GM18873 (cell line): ENCODE measurements around the gene CWF19L2.
"Not testable (repeated sequence)": the region's sequence is repeated elsewhere in the genome, so short reads cannot be mapped to it uniquely, and the experiment has no call there.

ENCODE experiments used
- ATAC-seq: cut with Tn5 transposase; IDR thresholded peaks from one replicate; pipeline ENCODE4 v1.9.1; 2021; ENCODE audit warnings: mild to moderate bottlenecking, moderate library complexity, moderate number of reproducible peaks; ENCODE audit not compliant: unreplicated experiment, low FRiP score

The CWF19L2 gene

DNA sequence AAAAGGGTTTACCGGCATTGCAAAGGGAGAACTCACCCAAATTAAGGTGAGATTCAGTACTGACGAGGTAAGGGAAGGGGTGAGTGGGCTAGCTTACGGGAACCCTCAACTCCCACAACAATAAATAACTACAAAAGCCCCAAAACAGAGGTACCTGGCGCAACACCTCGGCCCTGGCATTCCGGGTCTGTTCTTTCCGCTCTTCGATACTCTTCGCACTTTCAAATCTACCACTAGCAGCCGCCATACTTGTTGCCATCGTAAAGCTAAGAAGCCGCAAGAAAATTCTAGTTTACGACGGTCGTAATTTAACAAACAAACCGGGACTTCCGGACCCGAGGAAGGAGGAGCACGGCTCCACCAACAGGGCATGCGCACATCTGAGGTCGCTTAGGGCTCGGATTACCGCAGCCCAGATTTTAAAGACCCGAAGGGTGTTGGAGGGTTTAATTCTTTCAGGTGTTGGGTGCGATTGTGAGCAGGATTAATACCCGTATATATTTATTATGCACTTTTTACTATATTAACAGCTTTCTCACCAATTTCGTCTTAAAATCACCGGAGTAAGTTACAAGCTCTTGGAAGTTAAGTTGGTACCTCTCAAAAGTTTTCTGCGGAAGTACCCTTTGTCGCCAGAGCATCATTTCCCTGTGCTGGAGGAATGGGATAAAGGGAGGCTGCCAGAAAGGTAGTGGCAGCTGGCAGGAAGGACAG lies at the start of gene CWF19L2:
TSS of gene CWF19L2 (minus strand) at position 268 of the 714 bp plus-strand sequence. CDS start at position 259, 9 bp downstream.
- peak; percentile 97 for ATAC-seq

DNA sequence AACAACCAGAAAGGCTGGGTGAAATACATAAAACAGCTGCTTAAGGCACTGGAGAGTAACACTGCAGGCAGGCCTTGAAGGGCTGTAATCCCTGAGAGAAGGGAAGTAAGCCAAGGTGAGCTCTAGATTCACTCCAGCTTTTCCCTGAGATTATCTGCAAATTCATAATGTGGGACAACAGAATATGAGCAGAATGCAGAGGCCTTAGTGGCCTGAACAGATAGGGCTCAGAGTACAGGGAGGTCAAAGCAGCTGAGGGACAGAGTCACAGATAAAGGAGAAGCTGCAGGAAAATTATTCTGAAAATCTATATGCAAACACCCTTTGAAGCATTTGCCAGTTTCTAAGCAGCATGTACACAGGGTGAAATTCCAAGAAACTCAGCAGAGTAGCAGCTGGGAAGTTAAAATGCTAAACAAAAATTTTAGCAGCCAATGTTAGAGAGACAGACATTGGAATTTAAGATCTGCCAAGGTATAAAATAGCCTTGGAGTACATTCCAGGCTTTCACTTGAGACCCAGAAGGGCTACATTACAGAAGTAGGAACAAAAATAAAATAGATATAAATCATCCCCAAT lies 48.1 kb upstream of the CWF19L2 start:
- no peak for ATAC-seq

DNA sequence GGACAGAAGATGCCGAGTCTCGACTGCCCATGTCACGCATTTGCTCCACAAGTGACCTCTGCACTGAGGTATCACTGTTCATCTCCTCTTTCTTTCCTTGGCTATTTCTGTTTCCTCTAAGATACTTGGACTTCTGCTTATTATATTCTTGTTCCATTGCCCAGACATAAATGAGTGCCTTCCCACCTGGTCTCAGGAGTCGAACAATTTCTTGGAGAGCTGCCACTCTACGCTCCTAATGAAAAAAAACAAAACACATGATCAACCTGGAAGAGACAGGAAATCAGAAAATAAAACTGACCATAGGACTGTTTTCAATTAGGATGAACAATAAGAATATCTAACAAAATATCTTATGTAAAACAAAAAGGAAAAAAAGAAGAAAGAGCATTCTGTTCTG lies 47.4 kb upstream of the CWF19L2 start:
- no peak for ATAC-seq

GRCh38 chr11:107501713-107502112 lies 44.1 kb upstream of the CWF19L2 start:
- no peak for ATAC-seq

DNA sequence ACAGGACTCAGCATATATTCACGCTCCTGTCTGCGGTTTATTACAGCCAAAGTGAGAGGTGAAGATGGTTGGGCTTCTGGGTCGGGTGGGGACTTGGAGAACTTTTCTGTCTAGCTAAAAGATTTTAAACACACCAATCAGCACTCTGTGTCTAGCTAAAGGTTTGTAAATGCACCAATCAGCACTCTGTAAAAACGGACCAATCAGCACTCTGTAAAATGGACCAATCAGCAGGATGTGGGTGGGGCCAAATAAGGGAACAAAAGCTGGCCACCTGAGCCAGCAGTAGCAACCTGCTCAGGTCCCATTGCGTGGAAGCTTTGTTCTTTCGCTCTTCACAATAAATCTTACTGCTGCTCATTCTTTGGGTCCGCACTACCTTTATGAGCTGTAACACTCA lies 39.7 kb upstream of the CWF19L2 start:
- not testable (repeated sequence) for ATAC-seq

DNA sequence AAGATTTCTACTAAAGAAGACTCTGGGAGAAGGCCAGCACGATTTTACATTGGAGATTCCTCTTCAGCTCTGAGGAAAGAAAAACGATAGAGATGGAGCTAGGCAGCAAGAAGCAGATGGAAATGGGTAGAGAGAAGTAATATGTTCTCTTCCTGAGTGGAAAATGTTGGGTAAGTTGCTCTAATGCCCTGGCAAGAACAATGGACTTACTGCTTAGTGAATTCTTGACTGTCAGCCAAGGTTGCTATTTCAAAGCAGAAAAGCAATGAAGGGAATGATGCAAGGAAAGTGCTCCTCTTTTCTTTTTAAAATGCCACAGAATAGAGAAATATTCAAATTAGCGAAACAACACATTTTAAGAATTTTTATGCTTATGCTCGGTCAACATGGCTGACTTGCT lies 38.4 kb upstream of the CWF19L2 start:
- ATAC-seq: no peak

DNA sequence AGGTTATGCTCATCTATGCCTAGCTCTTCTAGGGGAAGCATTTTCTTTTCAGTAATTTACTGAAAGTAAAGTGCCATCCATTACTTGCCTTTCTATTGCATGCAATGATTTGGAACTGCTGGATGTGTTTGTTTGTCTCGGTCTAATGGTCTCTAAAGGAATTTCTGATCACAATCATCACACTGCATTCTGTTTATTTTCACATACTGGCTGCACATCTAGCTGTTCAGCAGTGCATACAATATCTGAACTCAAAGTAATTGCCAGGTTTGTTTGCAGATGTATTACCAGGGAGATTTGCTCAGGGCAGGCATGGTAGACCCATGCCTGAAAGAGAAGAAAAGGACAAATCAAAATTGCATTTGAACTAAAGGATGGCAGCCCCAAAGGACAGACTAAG lies 36.4 kb upstream of the CWF19L2 start:
- no peak for ATAC-seq

DNA sequence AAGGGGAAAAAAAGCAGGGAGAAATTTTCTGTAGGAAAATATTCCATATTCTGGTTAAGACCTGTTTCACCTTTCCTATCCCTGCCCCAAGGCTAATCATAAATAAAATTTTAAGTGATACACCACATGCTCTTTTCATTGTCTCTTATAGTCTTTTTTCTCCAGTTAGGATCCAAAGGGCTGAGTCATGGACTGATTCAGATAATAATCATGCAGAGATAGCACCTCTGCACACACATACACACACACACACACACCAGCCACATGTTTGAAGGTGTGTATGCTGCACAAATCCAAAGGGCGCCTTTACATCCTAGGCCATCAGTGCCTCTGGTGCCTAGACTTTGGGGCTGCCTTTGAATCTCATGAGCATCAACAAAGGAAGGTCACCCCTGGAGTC lies 35.5 kb upstream of the CWF19L2 start:
- no peak for ATAC-seq

DNA sequence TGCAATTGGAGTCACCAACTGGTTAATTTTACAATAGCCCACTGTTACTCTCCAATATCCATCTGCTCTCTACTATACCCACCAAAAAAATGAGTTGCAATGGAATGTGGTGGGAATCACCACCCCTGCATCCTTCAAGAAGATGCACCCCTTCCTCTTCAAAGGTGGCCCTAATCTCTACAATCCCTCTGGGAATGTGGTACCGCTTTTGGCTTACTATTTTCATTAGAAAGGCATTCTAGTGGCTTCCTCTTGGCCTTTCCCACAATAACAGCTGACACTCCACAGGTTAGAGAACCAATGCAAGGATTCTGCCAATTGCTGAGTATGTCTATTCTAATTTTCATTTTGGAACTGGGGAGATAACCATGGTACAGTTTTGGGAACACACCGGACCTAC lies 33.2 kb upstream of the CWF19L2 start:
- no peak for ATAC-seq

DNA sequence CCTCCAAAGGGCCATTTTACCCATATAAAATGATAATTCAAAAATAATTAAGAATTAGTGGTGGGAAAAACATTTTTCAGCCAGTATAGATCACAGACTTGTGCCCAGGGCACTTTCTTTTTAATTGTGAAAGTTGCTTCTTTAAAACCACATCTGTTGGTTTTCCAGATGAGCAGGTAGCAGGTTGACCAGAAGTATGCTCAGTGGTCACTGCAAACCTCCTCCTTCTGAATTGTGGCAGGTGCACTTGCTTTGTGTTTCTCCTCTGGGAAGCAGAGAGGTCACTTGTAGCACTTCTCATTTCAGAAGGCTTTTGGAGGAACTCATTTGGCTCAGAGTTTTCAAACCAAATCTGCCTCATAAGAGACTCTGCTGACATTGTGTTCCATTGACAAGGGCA lies 24.6 kb upstream of the CWF19L2 start:
- no peak for ATAC-seq

- no peak for ATAC-seq
Measured at GRCh38 chr11:107478922-107479321, 21.3 kb upstream of the CWF19L2 start.

- ATAC-seq: no peak
Measured at GRCh38 chr11:107477820-107478219, 20.2 kb upstream of the CWF19L2 start.

- no peak for ATAC-seq
Measured at GRCh38 chr11:107473792-107474191, 16.2 kb upstream of the CWF19L2 start.

- ATAC-seq: no peak
Measured at GRCh38 chr11:107472966-107473365, 15.3 kb upstream of the CWF19L2 start.

DNA sequence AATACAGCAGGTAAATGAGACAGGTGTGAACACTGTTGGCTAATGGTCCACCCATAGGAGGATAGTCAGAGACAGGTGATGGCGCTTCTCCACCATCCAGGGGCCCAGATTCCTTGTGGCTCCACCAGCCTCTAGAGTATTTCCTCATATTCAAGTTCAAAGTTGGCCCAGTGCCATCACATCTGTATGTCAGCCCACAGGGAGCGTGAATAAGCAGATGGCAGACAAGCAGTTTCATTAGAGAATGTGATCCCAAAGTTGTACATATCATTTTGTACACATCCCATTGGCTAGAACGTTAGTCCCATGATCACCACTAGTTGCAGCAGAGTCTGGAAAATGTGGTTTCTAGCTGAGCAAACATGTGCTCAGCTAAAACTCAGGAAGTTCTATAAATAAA lies 11.0 kb upstream of the CWF19L2 start:
- ATAC-seq: no peak

- ATAC-seq: no peak
Measured at GRCh38 chr11:107467696-107468095, 10.1 kb upstream of the CWF19L2 start.

- ATAC-seq: not testable (repeated sequence)
Measured at GRCh38 chr11:107466275-107466866, 8.7 kb upstream of the CWF19L2 start.

DNA sequence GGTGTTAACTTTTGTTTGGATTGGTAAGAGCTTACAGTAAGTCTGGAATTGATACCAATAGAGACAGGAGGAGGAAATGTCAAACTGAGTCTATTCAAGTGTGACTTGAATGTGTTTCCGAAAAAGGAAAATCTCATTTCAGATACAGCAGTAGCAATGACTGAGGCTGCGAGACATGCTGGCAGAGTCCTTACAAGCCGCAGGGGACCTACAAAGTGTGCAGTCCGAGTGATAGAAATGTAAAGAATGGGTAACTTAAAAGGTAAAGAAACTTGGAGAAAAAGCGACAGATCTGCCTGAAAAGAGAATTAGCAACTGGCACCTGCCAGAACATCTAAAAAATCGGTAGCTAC lies 444 bp downstream of the CWF19L2 start:
- peak; percentile 27 for ATAC-seq

DNA sequence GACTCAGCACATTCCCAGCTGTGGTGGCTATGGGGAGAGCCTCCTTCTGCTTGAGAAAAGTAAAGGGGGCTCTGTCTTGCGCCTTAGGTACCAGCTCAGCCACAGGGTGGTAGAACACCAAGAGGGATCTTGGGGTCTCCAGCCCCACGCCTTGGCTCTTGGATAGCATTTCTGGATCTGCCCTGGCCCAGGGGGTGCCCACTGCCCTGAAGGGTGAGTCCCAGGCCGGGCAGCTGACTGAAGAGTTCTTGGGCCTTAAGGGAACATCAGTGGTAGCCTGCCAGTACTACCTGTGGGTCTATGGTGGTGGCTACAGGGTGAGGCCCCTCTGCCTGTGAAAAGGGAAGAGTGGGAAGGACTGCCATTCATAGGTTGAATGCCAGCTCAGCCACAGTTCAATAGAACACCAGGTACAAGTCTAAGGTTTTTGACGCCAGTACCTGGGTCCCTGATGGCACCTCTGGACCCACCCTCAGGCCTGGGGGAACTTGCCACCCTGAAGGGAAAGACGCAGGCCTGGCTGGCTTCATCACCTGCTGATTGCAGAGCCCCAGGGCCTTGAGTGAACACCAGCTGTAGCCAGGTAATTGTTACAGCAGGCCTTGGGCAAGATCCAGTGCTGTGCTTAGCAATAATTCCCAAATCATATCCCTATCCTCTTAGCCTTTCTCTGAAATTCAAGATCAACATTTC lies 3.9 kb downstream of the CWF19L2 start:
- ATAC-seq: no peak

DNA sequence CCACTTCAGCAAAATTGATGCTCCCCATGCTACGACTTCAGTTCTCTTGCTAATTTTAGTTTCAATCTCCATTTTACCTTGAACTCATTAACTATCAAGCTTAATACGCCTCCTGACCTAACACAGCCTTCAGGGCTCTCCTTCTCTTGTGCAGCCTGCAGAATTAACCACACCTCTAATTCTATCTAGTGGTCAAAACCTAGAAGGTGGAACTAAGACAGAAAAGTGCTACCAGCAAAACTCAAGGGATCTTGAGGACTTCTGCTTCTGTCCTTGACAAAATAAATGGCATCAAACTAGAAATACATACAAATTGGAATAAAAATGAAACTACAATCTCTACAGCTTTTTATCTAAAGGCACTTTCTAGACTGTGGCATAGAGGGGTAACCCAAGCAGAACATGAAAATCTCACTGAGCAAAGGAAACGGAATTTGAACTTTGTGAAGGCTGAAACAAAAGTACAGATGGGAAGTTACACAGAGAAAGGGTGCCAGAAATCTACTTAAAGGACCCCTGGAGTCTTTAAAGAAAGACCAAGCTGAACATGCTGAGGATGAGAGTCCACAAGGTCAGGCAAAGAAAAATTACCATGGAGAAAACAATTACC lies 10.7 kb downstream of the CWF19L2 start:
- no peak for ATAC-seq

GRCh38 chr11:107442715-107443215 lies 14.9 kb downstream of the CWF19L2 start:
- ATAC-seq: no peak
